NCI-H82 (cell line): ENCODE data around the gene CACNA2D3.
"Not testable (repeated sequence)": the region's sequence is repeated elsewhere in the genome, so short reads cannot be mapped to it uniquely, and the experiment has no call there.

Experiments
- DNase-seq: peaks from one replicate; lab custom pipeline; 2025; lab: John Stamatoyannopoulos, UW

Gene CACNA2D3

GRCh38 chr3:54573858-54574257 lies 451.5 kb downstream of the CACNA2D3 start:
- DNase-seq: no peak

GRCh38 chr3:54574906-54575617 lies 452.7 kb downstream of the CACNA2D3 start:
- DNase-seq: no peak

DNA sequence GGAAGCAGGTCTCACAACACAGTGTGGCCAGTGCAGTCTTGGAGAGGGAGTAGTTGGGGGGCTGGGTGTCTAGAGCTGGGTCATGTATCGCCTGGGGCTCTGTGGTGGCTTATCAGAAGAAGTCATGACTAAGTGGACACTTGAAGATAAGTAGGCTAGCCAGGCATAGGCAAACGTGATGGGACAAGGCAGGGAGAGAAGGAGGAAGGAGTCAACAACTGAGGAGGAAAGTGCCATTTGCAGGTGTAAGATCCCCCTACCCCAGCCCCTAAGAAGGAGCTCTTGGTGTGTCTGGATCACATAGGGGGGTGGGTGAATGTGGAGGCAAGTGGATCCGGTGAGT lies 453.2 kb downstream of the CACNA2D3 start:
- DNase-seq: no peak

DNA sequence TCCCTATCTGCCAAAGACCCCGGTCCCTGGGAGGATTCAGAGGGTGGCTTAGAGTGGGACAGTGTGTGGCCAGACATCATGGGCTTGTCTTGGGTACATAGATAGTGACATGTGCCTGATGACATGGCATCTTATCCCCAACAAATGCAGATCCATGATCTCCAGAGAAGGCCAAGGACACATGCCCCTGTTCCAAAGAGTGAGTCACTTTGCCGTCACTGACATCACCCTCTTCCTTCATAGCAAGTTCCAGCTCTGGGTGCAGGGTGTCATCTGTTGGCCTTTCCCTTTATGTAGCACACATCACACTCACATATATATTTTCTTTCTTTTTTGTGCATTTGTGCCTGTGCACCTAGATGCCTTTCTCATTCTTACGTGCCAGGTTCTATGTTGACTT lies 455.0 kb downstream of the CACNA2D3 start:
- DNase-seq: no peak

GRCh38 chr3:54578417-54578816 lies 456.1 kb downstream of the CACNA2D3 start:
- no peak for DNase-seq

DNA sequence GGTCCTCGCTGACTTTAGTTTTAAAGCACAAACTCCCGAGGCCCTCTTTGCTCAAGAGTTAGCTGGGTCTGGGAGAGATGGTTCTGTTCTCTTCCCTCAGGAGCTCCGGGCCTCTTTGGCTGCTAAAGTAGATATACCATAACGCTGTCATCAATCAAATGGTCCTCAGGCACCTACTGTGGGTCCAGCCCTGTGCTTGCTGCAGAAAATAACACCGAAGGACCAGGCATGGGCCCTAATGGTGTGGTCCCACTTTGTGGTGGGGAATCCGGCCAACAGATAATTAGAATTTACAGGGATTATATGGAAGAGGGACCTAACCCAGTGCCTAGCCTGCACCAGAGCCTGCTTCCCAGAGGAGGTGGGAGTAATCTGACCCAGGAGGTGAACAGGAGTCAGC lies 458.1 kb downstream of the CACNA2D3 start:
- DNase-seq: no peak

DNA sequence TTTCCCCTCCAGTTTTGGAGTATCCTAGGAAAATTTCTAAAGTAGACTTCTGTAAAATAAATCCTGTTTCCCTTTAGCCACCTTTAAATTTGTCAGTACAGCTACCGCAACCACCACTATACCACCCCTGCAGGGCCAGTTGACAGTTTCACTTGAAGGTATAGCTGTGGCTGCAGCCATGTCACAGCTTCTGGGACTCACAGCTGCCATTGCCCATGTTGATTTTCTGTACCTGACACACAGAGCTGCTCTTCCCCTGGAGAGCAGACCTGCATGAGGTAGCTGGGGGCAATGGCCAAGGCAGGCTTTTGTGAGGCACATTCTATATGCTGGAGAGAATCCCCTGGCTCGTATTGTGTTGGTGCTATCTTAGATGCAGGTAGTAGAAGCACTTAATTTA lies 460.1 kb downstream of the CACNA2D3 start:
- no peak for DNase-seq

DNA sequence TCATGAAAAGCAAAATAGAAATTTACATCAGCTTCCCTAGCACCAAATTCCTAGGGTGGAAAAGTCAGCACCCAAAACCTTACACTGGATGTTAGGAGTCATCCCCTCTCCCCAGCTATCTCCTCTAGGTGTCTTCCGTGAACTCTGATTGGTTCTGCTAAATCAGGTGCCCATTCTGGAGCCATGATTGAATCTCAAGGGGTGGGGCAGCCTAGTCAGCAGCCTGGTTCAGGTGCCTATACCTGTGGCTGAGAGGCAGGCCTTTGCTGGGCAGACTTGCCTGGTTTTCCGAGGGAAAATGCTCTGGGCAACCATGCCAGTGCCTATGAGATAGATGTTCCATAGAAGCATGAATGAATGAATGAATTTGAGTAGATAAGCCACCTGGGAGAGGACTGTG lies 468.8 kb downstream of the CACNA2D3 start:
- no peak for DNase-seq

DNA sequence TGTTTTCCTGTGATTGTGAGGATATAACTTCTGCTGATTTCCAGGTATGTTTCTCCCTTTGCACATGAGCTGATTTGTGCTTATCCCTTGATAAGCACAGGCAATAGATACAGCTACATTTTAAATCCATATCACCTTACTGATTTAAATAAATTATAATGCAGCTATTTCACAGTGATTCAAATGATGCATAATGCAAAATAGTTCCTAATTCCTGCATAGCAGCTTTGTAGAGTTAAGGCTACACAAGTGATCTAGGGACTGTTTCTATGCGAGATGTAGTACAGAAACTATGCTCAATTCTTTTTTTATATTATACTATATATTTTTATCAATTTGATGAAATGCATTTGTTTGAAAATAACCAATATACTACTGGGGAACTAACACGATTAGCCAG lies 471.3 kb downstream of the CACNA2D3 start:
- no peak for DNase-seq

DNA sequence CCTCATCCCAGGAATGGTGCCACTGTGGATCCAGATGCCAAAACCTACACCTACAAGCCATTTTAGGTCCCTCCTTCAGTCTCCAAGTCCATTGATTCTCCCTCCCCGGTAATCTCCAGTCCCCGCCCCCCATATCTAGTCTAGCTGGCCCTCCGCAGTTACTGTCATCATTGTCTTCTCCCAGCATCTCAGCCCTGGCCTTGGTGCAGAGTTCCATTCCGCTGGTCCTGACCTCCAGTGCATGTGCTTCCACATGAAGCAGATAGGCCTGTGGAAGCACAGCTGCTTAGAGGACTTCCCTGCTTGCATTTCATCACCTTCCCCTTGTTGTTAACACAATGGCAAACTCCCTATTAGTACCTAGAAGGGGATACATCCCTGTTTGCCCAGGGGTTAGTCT lies 473.7 kb downstream of the CACNA2D3 start:
- DNase-seq: no peak

- DNase-seq: no peak
Measured at GRCh38 chr3:54599716-54600115, 477.4 kb downstream of the CACNA2D3 start.

- no peak for DNase-seq
Measured at GRCh38 chr3:54600441-54601204, 478.3 kb downstream of the CACNA2D3 start.

DNA sequence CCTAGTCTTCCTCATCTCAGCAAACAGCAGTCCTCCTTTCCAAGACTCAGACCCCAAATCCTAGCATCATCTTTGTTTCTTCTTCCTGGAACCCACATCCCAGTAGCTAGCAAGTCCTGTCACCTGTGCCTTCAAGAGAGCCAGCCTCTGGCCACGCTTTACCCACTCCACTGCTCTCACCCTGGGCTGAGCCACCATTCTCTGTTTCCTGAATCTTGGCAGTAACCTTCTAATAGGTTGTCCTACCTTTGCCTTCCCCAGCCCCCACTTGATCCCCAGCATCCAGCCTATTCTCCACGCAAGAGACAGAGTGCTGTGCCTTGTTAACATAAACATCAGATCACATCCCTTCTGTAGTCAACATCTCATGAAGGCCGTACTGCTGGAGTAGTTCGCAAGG lies 482.1 kb downstream of the CACNA2D3 start:
- no peak for DNase-seq

- no peak for DNase-seq
Measured at GRCh38 chr3:54608041-54608440, 485.7 kb downstream of the CACNA2D3 start.

- no peak for DNase-seq
Measured at GRCh38 chr3:54619053-54619452, 496.7 kb downstream of the CACNA2D3 start.

- peak; percentile 26 for DNase-seq
Measured at GRCh38 chr3:54619531-54619930, 497.2 kb downstream of the CACNA2D3 start.

GRCh38 chr3:54621184-54621583 lies 498.8 kb downstream of the CACNA2D3 start:
- DNase-seq: peak; percentile 82

DNA sequence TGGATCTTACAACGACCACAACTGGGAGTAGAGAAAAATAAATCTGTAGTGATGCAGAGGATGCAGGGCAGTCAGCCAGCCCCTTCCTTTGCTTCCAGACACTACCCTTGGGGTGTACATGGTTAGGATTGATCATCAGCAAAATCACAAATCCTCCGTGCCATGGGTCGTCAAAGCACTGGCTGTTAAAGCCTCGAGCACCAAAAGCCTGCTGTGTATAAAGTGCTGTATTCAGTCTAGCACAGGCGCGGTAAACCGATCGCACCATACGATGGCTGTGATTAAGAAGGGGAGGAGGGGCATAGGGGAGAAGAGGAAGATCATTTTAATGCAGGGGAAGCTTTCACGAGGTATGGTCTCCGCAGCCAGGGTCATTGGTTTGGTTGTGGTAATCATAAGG lies 500.3 kb downstream of the CACNA2D3 start:
- no peak for DNase-seq

GRCh38 chr3:54625805-54626787 lies 503.7 kb downstream of the CACNA2D3 start:
- no peak for DNase-seq

GRCh38 chr3:54628888-54629441 lies 506.6 kb downstream of the CACNA2D3 start:
- DNase-seq: no peak

- DNase-seq: no peak
Measured at GRCh38 chr3:54630101-54630623, 507.8 kb downstream of the CACNA2D3 start.

- not testable (repeated sequence) for DNase-seq
Measured at GRCh38 chr3:54631001-54631400, 508.6 kb downstream of the CACNA2D3 start.
